ENCODE data around the gene CDH23.

DNA sequence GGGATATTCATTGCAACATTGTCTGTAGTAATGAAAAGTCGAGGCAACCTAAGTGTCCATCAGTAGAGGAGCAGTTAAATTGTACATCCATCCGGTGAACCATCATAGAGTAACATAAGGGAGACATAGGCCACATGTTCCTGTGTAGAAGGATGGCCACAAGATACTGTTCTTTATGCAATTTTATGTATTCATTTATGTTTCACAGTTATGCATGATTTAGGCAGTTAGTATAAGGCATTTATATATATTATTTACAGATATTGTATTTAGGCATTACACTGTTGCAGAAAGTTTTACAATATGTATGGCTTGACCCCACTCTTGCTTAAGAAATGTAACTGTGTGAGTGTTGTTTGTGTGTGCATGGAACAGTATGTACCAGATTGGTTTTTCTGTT lies 36.0 kb upstream of the CDH23 start:
- TF ChIP-seq, protein P1, sequence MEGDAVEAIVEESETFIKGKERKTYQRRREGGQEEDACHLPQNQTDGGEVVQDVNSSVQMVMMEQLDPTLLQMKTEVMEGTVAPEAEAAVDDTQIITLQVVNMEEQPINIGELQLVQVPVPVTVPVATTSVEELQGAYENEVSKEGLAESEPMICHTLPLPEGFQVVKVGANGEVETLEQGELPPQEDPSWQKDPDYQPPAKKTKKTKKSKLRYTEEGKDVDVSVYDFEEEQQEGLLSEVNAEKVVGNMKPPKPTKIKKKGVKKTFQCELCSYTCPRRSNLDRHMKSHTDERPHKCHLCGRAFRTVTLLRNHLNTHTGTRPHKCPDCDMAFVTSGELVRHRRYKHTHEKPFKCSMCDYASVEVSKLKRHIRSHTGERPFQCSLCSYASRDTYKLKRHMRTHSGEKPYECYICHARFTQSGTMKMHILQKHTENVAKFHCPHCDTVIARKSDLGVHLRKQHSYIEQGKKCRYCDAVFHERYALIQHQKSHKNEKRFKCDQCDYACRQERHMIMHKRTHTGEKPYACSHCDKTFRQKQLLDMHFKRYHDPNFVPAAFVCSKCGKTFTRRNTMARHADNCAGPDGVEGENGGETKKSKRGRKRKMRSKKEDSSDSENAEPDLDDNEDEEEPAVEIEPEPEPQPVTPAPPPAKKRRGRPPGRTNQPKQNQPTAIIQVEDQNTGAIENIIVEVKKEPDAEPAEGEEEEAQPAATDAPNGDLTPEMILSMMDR (IDR thresholded peaks at IDR 0.05) = no peak
- TF ChIP-seq POLR2AphosphoS5 (IDR thresholded peaks at IDR 0.05) (no peak), POLR2A (IDR thresholded peaks at IDR 0.05) (no peak)
